Naive thymus-derived CD8-positive, alpha-beta T cell (primary cell): ENCODE results near the gene CAMK2N2. TPM values are rescaled to one million over a fixed set of nuclear protein-coding genes. Genes with fewer than 3 reads are reported as not detected.
"Not testable (repeated sequence)": the region's sequence is repeated elsewhere in the genome, so short reads cannot be mapped to it uniquely, and the experiment has no call there.

ENCODE experiments used
- ATAC-seq, 2 donors: fragments of 150-1000 bp; cut with Tn5 transposase in 1 of 2; sonication (Bioruptor Pico), chemical (Tn5 transposase) in 1 of 2; 1 replicate in 1 of 2; 2 replicates in 1 of 2; pipeline ENCODE4 v1.10.0; 2021; ENCODE audit warnings: mild to moderate bottlenecking in 2 of 2, moderate library complexity in 2 of 2
- POLR2A ChIA-PET: fragments of 350-600 bp; sonication (Branson Sonifier 250); formaldehyde crosslinking; loops from one replicate; lab custom pipeline; 2021; ENCODE audit warnings: antibody characterized with exemption; lab: Charles Lee
- DNase-seq, 10 donors: peaks; one replicate each; pipeline versions ENCODE4 v3.0.0 to v3.0.0-alpha.2; 2020 to 2022
- H3K27ac Mint-ChIP-seq, 10 donors: one replicate each; pipeline ENCODE4 v1.8.0; 2020 to 2022; ENCODE audit warnings: mild to moderate bottlenecking in 10 of 10, mixed read lengths in 10 of 10, moderate library complexity in 4 of 10, inconsistent platforms in 1 of 10
- H3K27me3 Mint-ChIP-seq, 5 donors: one replicate each; pipeline ENCODE4 v1.8.0; 2021 to 2022; ENCODE audit warnings: mixed read lengths in 5 of 5
- H3K36me3 Mint-ChIP-seq, 3 donors: one replicate each; pipeline ENCODE4 v1.8.0; 2020 to 2022; ENCODE audit warnings: mixed read lengths in 3 of 3, mild to moderate bottlenecking in 2 of 3, inconsistent platforms in 1 of 3
- H3K4me1 Mint-ChIP-seq, 4 donors: one replicate each; pipeline ENCODE4 v1.8.0; 2021 to 2022; ENCODE audit warnings: mixed read lengths in 4 of 4
- H3K4me3 Mint-ChIP-seq, 10 donors: one replicate each; pipeline ENCODE4 v1.8.0; 2020 to 2022; ENCODE audit warnings: mild to moderate bottlenecking in 10 of 10, mixed read lengths in 10 of 10, moderate library complexity in 6 of 10, inconsistent platforms in 1 of 10
- H3K9me3 Mint-ChIP-seq, 9 donors: one replicate each; pipeline ENCODE4 v1.8.0; 2020 to 2022; ENCODE audit warnings: mixed read lengths in 9 of 9, mild to moderate bottlenecking in 3 of 9, inconsistent platforms in 1 of 9, moderate library complexity in 1 of 9
- polyA plus RNA-seq, 3 donors: library from polyadenylated mRNA; unstranded; fragments of 300-500 nt; fragmentation: Illumina TruSeq; gene quantifications; one replicate each; pipeline ENCODE4 v1.2.3, GENCODE V29; 2021
- total RNA-seq, 8 experiments: library from RNA in 2 of 8; stranded (reverse) in 2 of 8; gene quantifications; one replicate each; pipeline ENCODE4 v1.2.3 and lab custom pipeline; 2021 to 2026

Gene CAMK2N2
- total and polyA plus RNA-seq, 5 experiments from 2014 or later, result not detected

DNA sequence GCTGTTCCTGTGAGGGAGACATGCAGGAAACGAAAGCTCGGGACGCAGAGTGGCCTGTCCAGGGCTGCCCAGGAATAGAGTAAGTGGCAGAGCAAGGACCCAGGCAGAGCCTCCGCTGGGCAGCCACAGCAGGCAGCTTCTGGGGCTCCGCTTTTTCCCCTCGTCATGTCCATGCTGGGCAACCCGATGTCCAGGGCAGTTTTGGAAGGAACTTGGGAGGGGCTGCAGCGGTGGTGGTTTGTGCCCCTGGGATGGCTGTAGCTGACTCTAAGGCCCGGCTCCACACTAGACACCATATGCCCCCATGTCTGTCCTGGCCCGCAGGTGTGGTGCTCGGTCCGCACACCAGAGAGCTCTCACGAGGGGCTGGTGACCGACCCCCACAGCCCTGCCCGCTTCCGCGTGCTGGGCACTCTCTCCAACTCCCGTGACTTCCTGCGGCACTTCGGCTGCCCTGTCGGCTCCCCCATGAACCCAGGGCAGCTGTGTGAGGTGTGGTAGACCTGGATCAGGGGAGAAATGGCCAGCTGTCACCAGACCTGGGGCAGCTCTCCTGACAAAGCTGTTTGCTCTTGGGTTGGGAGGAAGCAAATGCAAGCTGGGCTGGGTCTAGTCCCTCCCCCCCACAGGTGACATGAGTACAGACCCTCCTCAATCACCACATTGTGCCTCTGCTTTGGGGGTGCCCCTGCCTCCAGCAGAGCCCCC lies 30.5 kb upstream of the CAMK2N2 start:
- ATAC-seq, result no peak
- H3K4me1 Mint-ChIP-seq, result no peaks in the 10 kb centered on the region
- POLR2A ChIA-PET, result no interaction called here

DNA sequence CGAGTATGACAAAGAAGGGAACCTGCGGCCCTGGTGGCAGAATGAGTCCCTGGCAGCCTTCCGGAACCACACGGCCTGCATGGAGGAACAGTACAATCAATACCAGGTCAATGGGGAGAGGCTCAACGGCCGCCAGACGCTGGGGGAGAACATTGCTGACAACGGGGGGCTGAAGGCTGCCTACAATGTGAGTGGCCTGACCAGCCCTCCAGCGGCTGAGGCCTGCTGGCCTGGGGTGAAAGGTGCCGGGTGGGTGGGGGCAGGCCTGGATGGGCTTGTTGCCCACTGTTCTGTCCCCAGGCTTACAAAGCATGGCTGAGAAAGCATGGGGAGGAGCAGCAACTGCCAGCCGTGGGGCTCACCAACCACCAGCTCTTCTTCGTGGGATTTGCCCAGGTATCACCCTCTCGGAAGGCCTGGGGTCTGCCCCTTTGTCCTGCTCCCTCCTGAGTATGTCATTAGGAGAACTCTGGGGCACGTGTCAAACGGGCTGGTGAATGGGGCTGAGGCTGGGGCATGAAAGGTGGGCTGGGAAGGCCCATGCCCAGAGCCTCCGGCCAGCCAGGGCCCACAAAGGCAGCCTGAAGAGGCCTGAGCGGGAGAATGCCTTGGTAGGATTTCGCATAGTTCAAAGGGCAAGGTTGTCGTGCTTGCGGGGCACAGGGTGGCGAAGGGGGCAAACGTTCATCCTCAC lies 29.8 kb upstream of the CAMK2N2 start:
- no peak overlapping the region for H3K4me3 Mint-ChIP-seq
- H3K27me3 Mint-ChIP-seq, result peaks cover 3 to 21% (median 10%) of the 10 kb centered on the region in 5 donors
- no peaks in the 10 kb centered on the region for H3K9me3 Mint-ChIP-seq
- no peaks in the 10 kb centered on the region for H3K4me1 Mint-ChIP-seq
- DNase-seq, result no peak
- H3K36me3 Mint-ChIP-seq, result no peaks in the 10 kb centered on the region
- no peak for ATAC-seq
- POLR2A ChIA-PET, result no interaction called here
- no peak overlapping the region for H3K27ac Mint-ChIP-seq

More for the DNA sequence above, 30.5 kb upstream of the CAMK2N2 start:
- H3K27ac Mint-ChIP-seq, result no peak overlapping the region
- H3K36me3 Mint-ChIP-seq, result no peaks in the 10 kb centered on the region
- no peaks in the 10 kb centered on the region for H3K9me3 Mint-ChIP-seq
- DNase-seq, result no peak
- H3K4me3 Mint-ChIP-seq, result no peak overlapping the region
- peaks cover 1 to 16% (median 4%) of the 10 kb centered on the region in 5 donors for H3K27me3 Mint-ChIP-seq

DNA sequence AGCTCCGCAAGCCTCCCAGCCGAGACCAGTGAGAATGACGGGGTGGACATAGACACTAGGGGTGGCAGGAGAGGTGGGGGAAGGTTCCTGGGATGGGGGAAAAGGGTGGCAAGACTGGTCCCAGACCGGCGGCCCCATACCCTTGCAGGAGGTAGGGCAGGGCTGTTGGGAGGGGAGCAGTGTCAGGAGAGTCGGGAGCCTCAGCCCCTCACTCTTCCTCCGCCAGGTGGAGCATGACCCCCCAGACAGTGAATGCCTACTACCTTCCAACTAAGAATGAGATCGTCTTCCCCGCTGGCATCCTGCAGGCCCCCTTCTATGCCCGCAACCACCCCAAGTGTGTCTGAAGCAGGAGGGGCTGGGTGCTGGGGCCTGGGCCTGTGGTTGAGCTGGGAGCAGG lies 29.0 kb upstream of the CAMK2N2 start:
- H3K4me1 Mint-ChIP-seq, result no peaks in the 10 kb centered on the region
- DNase-seq (no peak), ATAC-seq (no peak)
- H3K4me3 Mint-ChIP-seq, result no peak overlapping the region
- POLR2A ChIA-PET, result no interaction called here
- no peak overlapping the region for H3K27ac Mint-ChIP-seq
- H3K9me3 Mint-ChIP-seq, result no peaks in the 10 kb centered on the region
- H3K36me3 Mint-ChIP-seq, result no peaks in the 10 kb centered on the region
- peaks cover 11 to 28% (median 18%) of the 10 kb centered on the region in 5 donors for H3K27me3 Mint-ChIP-seq

DNA sequence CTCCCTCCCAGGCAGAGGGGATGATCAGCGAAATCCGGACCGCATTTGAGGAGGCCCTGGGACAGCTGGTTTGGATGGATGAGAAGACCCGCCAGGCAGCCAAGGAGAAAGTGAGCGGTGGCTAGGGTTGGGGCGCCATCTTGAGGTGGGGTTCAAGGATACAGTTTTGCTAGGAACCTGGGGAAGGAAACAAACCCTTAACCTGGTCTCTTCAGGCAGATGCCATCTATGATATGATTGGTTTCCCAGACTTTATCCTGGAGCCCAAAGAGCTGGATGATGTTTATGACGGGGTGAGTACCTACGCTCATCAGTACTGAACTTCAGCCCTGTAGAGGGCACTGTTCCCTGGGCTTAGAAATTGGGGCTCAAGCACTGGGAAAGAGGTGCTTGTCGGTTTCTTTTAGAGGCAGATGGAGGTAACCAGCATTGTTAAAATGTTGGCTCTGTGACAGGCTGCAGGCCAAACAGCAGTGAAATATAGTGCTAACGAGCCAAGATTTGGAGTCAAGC lies 28.1 kb upstream of the CAMK2N2 start:
- DNase-seq (peak; percentile 12 to 67 (median 46)), ATAC-seq (peak; percentile 53 to 80)
- Mint-ChIP-seq H3K4me1 (no peaks in the 10 kb centered on the region), H3K27ac (peak overlapping the region in 1 of 10 donors; percentile 22), H3K27me3 (peaks cover 12 to 33% (median 18%) of the 10 kb centered on the region in 5 donors), H3K9me3 (no peaks in the 10 kb centered on the region), H3K4me3 (no peak overlapping the region), H3K36me3 (no peaks in the 10 kb centered on the region)
- POLR2A ChIA-PET, result no interaction called here

DNA sequence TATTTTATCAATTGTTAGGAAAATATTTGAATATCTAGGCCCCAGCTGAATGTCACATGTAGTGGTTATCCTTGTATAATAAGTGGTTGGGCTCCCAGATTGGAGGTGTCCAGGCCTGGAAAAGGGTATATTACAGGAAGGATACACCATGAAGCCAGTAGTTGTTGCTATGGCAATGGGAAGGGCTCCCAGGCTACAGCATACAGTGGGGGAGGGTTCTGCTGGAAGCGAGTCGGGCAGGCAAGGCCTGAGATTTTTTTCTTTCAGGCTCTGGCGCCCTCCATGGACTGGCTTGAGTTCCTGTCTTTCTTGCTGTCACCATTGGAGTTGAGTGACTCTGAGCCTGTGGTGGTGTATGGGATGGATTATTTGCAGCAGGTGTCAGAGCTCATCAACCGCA lies 23.3 kb upstream of the CAMK2N2 start:
- Mint-ChIP-seq H3K27ac (peak overlapping the region in 1 of 10 donors; percentile 68), H3K36me3 (no peaks in the 10 kb centered on the region), H3K4me3 (no peak overlapping the region), H3K4me1 (no peaks in the 10 kb centered on the region), H3K9me3 (no peaks in the 10 kb centered on the region), H3K27me3 (peaks cover 12 to 34% (median 18%) of the 10 kb centered on the region in 5 donors)
- ATAC-seq (peak in 1 of 2 donors; percentile 39), DNase-seq (peak in 2 of 10 donors; percentile 9 to 12)
- POLR2A ChIA-PET, result no interaction called here

- no peak overlapping the region for H3K4me3 Mint-ChIP-seq
- ATAC-seq (no peak), DNase-seq (no peak)
- no peaks in the 10 kb centered on the region for H3K4me1 Mint-ChIP-seq
- no peaks in the 10 kb centered on the region for H3K36me3 Mint-ChIP-seq
- no peaks in the 10 kb centered on the region for H3K9me3 Mint-ChIP-seq
- H3K27ac Mint-ChIP-seq, result no peak overlapping the region
- POLR2A ChIA-PET, result no interaction called here
- H3K27me3 Mint-ChIP-seq, result peaks cover 13 to 34% (median 18%) of the 10 kb centered on the region in 5 donors
Observed at GRCh38 chr3:184283681-184284080, 22.3 kb upstream of the CAMK2N2 start.

DNA sequence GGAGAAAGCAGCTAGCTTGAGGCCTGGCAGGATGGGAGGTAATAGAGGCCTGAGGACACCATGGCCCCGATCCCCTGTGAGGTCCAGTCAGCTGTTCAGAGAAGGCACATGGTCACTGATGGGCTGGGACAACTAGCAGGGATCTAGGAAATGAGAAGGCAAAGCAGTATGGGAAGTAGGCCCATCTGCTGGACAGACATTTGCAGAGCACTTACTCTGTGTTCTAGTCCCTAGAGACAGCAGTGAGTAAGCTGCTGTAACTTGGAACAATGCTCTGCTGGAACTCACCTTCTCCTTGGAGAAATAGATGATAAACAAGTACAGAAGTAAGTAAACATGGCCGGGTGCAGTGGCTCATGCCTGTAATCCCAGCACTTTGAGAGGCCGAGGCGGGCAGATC lies 21.6 kb upstream of the CAMK2N2 start:
- no peak for ATAC-seq
- no peak overlapping the region for H3K4me3 Mint-ChIP-seq
- POLR2A ChIA-PET, result no interaction called here

GRCh38 chr3:184277366-184277765 lies 16.0 kb upstream of the CAMK2N2 start:
- Mint-ChIP-seq H3K36me3 (peaks cover 0 to 7% (median 0%) of the 10 kb centered on the region in 3 donors), H3K4me1 (peaks cover 4 to 7% (median 6%) of the 10 kb centered on the region in 4 donors), H3K27me3 (peaks cover 20 to 52% (median 41%) of the 10 kb centered on the region in 5 donors), H3K27ac (no peak overlapping the region), H3K9me3 (peaks cover 0 to 2% (median 0%) of the 10 kb centered on the region in 9 donors), H3K4me3 (no peak overlapping the region)
- DNase-seq (no peak), ATAC-seq (no peak)
- POLR2A ChIA-PET, result no interaction called here

More for the DNA sequence above, 21.6 kb upstream of the CAMK2N2 start:
- no peak overlapping the region for H3K27ac Mint-ChIP-seq
- H3K27me3 Mint-ChIP-seq, result peaks cover 15 to 39% (median 21%) of the 10 kb centered on the region in 5 donors
- H3K4me1 Mint-ChIP-seq, result no peaks in the 10 kb centered on the region
- H3K36me3 Mint-ChIP-seq, result no peaks in the 10 kb centered on the region
- no peak for DNase-seq
- H3K9me3 Mint-ChIP-seq, result no peaks in the 10 kb centered on the region

- H3K36me3 Mint-ChIP-seq, result peaks cover 0 to 7% (median 0%) of the 10 kb centered on the region in 3 donors
- ATAC-seq, result no peak
Observed at GRCh38 chr3:184275961-184276910, 14.9 kb upstream of the CAMK2N2 start, which contains the start of gene ECE2. ECE2 (plus strand) TSS chr3:184276022; CDS start chr3:184276154, 132 bp downstream.

GRCh38 chr3:184275381-184275701 lies 14.0 kb upstream of the CAMK2N2 start:
- ATAC-seq (no peak), DNase-seq (no peak)
- H3K9me3 Mint-ChIP-seq, result peaks cover 0 to 7% (median 0%) of the 10 kb centered on the region in 9 donors
- peaks cover 20 to 63% (median 45%) of the 10 kb centered on the region in 5 donors for H3K27me3 Mint-ChIP-seq
- POLR2A ChIA-PET, result no interaction called here
- H3K4me1 Mint-ChIP-seq, result peaks cover 4 to 7% (median 6%) of the 10 kb centered on the region in 4 donors
- H3K36me3 Mint-ChIP-seq, result peaks cover 0 to 7% (median 0%) of the 10 kb centered on the region in 3 donors
- peak overlapping the region in 7 of 10 donors; percentile 18 to 76 (median 51) for H3K4me3 Mint-ChIP-seq
- H3K27ac Mint-ChIP-seq, result no peak overlapping the region

More at GRCh38 chr3:184275961-184276910, 14.9 kb upstream of the CAMK2N2 start, which contains the start of gene ECE2:
- POLR2A ChIA-PET, result no interaction called here
- Mint-ChIP-seq H3K4me1 (peaks cover 4 to 7% (median 6%) of the 10 kb centered on the region in 4 donors), H3K9me3 (peaks cover 0 to 7% (median 0%) of the 10 kb centered on the region in 9 donors), H3K4me3 (peak within 1 kb of the TSS in 7 of 10 donors; percentile 18 to 76 (median 51)), H3K27me3 (peaks cover 20 to 62% (median 45%) of the 10 kb centered on the region in 5 donors), H3K27ac (no peak within 1 kb of the TSS)
- no peak for DNase-seq

GRCh38 chr3:184272269-184272668 lies 10.9 kb upstream of the CAMK2N2 start:
- Mint-ChIP-seq H3K4me1 (peaks cover 4 to 7% (median 6%) of the 10 kb centered on the region in 4 donors), H3K27me3 (peaks cover 21 to 68% (median 43%) of the 10 kb centered on the region in 5 donors), H3K9me3 (peaks cover 0 to 7% (median 0%) of the 10 kb centered on the region in 9 donors), H3K4me3 (no peak overlapping the region), H3K27ac (peak overlapping the region in 1 of 10 donors; percentile 59), H3K36me3 (peaks cover 1 to 7% (median 2%) of the 10 kb centered on the region in 3 donors)
- POLR2A ChIA-PET, result interaction anchor here (0.6 kb wide), 1 partner anchor 995 kb away, joined by 4 read pairs; no protein-coding TSS in a partner anchor
- ATAC-seq (no peak), DNase-seq (no peak)

DNA sequence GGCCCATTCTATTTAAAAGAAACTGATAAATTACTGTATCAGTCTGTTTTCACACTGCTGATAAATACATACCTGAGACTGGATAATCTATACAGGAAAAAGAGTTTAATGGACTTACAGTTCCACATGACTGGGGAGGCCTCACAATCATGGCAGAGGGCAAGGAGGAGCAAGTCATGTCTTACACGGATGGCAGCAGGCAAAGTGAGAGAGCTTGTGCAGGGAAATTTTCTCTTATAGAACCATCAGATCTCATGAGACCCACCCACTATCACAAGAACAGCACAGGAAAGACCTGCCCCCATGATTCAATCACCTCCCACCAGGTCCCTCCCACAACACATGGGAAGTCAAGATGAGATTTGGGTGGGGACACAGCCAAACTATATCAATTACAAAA lies 5.9 kb upstream of the CAMK2N2 start:
- POLR2A ChIA-PET, H3K4me3 Mint-ChIP-seq, DNase-seq, H3K4me1 Mint-ChIP-seq, H3K9me3 Mint-ChIP-seq, H3K27ac Mint-ChIP-seq, ATAC-seq, H3K36me3 Mint-ChIP-seq: not testable (repeated sequence)
- peaks cover 15 to 63% (median 37%) of the 10 kb centered on the region in 5 donors for H3K27me3 Mint-ChIP-seq
